ENCODE measurements around the gene CKAP2.

GRCh38 chr13:52463526-52463925 lies 8.2 kb downstream of the CKAP2 start:
- no peak for TF ChIP-seq YY1 (IDR thresholded peaks at IDR 0.05; ENCODE audit: insufficient read depth, insufficient read length)
- TF ChIP-seq SUZ12 (IDR thresholded peaks at IDR 0.05; ENCODE audit: extremely low read depth, insufficient read depth, insufficient read length), result no peak
